ENCODE results near the gene DIS3L2. TPM values are rescaled to one million over a fixed set of nuclear protein-coding genes. Genes with fewer than 3 reads are reported as not detected.

Gene DIS3L2
- total RNA-seq, 1 donor from 2014 or later: 20.6 TPM

GRCh38 chr2:231934441-231935206 lies 26.9 kb upstream of the DIS3L2 start:
- Histone ChIP-seq H3K4me1 (no peaks in the 10 kb centered on the region), H3K27me3 (no peaks in the 10 kb centered on the region), H3K9me3 (no peaks in the 10 kb centered on the region), H3K4me3 (no peak overlapping the region), H3K27ac (no peak overlapping the region), H3K36me3 (no peaks in the 10 kb centered on the region)
- no peak for DNase-seq (ENCODE audit: low spot score in 2 of 2)
- no peak for TF ChIP-seq CTCF (IDR thresholded peaks at IDR 0.05)
- intact Hi-C loops (cut with DNase I): no loop called here

GRCh38 chr2:231935207-231935524 lies 26.3 kb upstream of the DIS3L2 start:
- no peak for DNase-seq (ENCODE audit: low spot score in 2 of 2)
- Histone ChIP-seq H3K9me3 (no peaks in the 10 kb centered on the region), H3K4me3 (no peak overlapping the region), H3K36me3 (no peaks in the 10 kb centered on the region), H3K27ac (no peak overlapping the region), H3K4me1 (no peaks in the 10 kb centered on the region), H3K27me3 (no peaks in the 10 kb centered on the region)
- TF ChIP-seq CTCF (IDR thresholded peaks at IDR 0.05): no peak
- intact Hi-C loops (cut with DNase I): no loop called here

- no peak overlapping the region for H3K4me3 ChIP-seq
- no peak for DNase-seq (ENCODE audit: low spot score in 2 of 2)
- no peak for TF ChIP-seq CTCF (IDR thresholded peaks at IDR 0.05)
- no peak overlapping the region for H3K27ac ChIP-seq
- no peaks in the 10 kb centered on the region for H3K9me3 ChIP-seq
- no peaks in the 10 kb centered on the region for H3K27me3 ChIP-seq
- no peaks in the 10 kb centered on the region for H3K36me3 ChIP-seq
- no peaks in the 10 kb centered on the region for H3K4me1 ChIP-seq
- intact Hi-C loops (cut with DNase I): no loop called here
Observed at GRCh38 chr2:231935815-231936214, 25.7 kb upstream of the DIS3L2 start.

GRCh38 chr2:231936491-231936890 lies 25.0 kb upstream of the DIS3L2 start:
- H3K27ac ChIP-seq: no peak overlapping the region
- no peaks in the 10 kb centered on the region for H3K27me3 ChIP-seq
- no peaks in the 10 kb centered on the region for H3K9me3 ChIP-seq
- intact Hi-C loops (cut with DNase I): no loop called here
- no peaks in the 10 kb centered on the region for H3K4me1 ChIP-seq
- H3K4me3 ChIP-seq: no peak overlapping the region
- TF ChIP-seq CTCF (IDR thresholded peaks at IDR 0.05): no peak
- no peak for DNase-seq (ENCODE audit: low spot score in 2 of 2)
- no peaks in the 10 kb centered on the region for H3K36me3 ChIP-seq

GRCh38 chr2:231937057-231937456 lies 24.5 kb upstream of the DIS3L2 start:
- H3K27ac ChIP-seq: no peak overlapping the region
- no peak for TF ChIP-seq CTCF (IDR thresholded peaks at IDR 0.05)
- no peak overlapping the region for H3K4me3 ChIP-seq
- H3K4me1 ChIP-seq: no peaks in the 10 kb centered on the region
- H3K9me3 ChIP-seq: no peaks in the 10 kb centered on the region
- DNase-seq (ENCODE audit: low spot score in 2 of 2): peak in 1 of 2 donors; percentile 28
- intact Hi-C loops (cut with DNase I): no loop called here
- H3K36me3 ChIP-seq: no peaks in the 10 kb centered on the region
- H3K27me3 ChIP-seq: no peaks in the 10 kb centered on the region

- Histone ChIP-seq H3K9me3 (no peaks in the 10 kb centered on the region), H3K4me3 (no peak overlapping the region), H3K36me3 (no peaks in the 10 kb centered on the region), H3K4me1 (no peaks in the 10 kb centered on the region), H3K27me3 (no peaks in the 10 kb centered on the region), H3K27ac (no peak overlapping the region)
- TF ChIP-seq CTCF (IDR thresholded peaks at IDR 0.05): no peak
- intact Hi-C loops (cut with DNase I): no loop called here
- DNase-seq (ENCODE audit: low spot score in 2 of 2): no peak
Observed at GRCh38 chr2:231939022-231939421, 22.5 kb upstream of the DIS3L2 start.

All from ascending aorta (tissue), 2 donors.